ENCODE measurements around the gene NLRC3.

Gene NLRC3

DNA sequence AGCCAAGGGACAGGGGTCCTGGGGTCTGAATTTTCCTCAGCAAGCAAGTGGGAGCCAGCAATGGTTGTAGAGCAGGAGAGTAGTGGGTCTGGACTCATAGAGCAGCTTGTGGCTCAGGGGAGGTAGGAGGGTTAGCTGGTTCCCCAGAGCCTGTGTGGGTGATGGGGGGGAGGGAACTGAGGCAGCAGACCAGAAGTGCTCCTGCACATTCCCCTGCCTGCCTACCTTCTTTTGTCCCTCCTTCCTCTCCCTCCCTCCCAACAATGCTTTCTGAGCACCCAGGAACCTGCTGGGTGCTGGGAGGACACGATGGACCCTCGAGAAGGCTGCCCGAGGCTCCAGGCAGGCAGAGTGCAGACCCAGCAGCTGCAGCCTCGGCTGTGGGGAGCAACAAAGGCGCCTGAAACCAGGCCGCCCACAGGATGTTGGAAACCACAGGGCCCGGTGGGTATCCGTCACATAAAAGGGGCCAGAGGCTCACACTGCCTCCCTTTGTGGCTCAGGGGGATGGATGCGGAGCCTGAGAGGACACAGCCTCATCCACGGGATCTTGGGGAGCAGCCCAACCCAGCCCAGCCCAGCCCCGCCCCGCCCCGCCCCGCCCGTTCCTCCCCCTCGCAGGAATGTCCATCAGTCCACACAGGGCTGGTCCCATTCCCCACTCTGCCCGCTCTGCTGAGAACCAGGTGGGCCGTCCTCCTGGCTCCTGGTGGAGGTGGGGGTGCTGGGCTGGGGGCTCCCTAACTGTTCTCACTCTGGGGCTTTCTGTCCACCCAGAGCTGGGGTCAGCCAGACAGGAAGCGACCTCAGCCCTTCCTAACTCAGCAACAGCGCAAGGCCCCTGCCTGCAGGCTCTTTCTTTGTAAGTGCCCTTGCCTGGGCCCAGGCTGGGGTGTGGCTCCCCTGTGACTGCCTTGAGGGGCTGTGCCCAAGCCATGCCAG lies 1.7 kb upstream of the NLRC3 start:
- peak; percentile 53 for DNase-seq

DNA sequence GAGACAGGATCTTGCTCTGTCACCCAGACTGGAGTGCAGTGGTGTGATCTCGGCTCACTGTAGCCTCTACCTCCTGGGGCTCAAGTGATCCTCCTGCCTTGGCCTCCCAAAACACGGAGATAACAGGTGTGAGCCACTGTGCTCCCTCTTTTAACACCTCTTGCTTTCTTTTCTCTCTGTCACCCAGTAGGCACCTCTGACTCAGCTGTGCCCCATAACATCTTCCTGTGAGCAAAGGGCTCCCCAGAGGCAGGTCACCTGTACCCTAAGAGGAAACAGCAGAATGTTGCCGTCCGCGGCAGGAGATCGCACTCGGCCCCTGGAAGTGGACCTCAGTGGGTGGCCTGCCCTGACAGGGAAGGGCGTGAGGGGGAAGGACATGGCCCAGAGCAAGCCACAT lies 918 bp upstream of the NLRC3 start:
- peak; percentile 38 for DNase-seq

DNA sequence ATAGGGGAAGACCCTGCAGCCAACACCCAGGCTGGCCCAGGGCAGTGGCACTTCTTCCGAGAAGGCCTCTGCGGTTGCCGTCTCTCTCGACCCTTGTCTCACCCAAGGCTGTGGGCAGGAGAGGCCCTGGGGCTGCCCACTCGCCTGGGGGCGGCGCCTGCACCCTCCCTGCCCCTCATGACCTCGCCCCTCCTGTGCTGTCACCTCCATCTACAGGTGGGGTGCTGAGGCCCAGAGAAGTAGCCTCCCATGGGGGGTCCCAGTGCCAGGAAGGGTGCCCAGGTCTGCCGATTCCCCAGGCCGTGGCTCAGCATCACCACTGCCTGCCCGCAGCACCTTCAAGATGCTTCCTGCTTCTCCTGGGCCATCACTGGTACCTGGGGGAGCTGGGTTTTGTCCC lies 992 bp downstream of the NLRC3 start:
- no peak for DNase-seq

DNA sequence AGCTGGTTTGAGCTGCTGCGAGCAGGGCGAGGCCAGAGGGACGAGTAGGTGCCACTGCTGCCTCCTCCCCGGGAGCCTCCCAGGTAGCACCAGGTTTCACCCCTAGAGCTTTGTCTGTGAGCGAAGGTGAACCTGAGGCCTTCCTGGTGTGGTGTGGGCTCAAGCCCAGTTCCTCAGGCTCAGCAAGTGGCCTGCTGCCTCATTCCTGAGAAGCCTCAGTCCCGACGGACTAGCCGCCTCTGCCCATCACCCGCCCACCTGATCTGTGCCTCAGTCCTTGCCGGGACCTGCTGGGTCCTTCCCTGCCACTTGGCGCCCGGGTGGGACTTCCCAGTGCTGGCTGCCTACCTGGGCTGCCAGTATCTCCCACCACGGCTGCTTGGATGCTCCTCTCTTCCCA lies 1.7 kb downstream of the NLRC3 start:
- no peak for DNase-seq

DNA sequence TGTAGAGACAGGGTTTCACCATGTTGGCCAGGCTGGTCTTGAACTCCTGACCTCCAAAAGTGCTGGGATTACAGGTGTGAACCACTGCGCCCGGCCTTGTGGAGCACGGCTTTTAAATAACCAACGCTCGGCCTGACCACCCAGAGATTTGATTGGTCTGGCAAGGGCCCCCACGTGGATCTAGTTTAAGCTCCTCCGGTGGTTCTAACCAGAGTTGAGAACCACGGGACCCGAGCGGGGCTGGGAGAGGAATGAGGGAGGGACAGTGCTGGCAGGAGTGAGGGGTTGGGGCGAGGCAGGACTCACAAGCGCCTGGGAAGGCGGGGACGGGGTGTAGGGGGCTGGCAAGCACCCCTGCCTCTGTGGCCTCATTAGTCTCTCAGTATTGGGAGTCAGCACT lies 3.0 kb downstream of the NLRC3 start:
- no peak for DNase-seq

DNA sequence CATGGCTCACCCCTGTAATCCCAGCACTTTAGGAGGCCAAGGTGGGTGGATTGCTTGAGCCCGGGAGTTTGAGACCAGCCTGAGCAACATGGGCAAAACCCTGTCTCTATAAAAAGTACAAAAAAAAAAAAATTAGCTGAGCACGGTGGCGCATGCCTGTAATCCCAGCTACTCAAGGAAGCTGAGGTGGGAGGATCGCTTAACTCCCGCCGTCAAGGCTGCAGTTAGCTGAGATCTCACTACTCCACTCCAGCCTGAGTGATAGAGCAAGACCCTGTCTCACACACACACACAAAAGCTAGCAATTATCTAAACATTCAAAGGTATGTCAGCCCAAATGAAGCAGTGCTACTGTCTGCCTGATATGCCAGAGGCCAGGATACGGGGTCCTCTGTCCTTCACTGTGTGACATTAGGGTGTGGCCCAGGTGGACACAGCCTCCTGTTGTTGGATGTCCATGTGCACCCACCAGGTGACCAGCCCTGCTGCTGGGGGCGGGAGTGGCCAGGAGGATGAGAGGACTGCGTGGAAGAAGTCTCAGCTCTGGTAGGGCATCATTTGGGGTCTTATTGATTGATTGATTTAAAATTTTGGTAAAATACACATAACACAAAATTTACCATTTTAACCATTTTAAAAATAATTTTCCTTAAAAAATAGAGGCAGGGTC lies 3.9 kb downstream of the NLRC3 start:
- no peak for DNase-seq

DNA sequence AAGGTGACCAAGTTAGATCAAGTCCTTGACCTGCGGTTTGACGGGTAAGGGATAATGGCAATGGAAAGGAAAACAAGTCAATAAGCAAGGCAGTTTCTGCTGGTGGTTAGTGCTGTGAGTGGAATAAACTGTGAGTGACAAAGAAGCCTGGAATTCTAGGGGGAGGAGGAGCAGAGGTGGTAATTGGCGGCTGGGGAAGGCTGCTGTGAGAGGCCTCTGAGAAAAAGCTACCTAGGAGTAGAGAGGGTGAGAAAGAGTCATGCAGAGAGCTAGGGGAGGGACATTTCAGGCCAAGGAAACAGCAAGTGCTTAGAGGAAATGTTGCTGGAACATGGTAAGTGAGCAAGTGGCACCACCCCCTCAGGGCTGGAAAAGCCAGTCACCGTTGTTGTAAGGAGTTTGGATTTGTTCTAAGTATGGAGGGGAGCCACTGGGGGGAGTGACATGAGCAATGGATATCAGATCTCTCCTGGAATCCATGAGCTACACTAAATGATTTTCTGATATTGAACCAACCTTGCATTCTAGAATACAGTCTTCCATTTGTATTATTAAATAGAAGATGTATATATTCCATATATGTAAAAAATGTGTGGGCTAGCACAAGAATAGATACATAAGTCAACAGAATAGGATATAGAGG lies 6.7 kb downstream of the NLRC3 start:
- DNase-seq: no peak

DNA sequence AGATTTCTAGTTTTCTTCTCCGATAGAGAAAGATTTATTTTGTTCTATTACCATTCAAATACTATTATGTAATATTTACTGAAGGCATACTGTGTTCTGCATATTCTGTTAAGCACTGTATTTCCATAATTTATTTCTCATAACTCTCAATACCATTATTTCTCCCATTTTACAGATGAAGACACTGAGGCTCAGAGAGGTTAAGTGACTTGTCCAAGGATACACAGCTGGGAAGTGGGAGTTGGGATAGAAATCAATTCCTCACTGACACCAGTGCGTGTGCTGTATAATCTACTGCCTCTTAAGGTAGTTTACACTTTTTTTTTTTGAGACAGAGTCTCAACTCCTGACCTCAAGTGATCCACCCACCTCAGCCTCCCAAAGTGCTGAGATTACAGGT lies 7.4 kb downstream of the NLRC3 start:
- DNase-seq: no peak

DNA sequence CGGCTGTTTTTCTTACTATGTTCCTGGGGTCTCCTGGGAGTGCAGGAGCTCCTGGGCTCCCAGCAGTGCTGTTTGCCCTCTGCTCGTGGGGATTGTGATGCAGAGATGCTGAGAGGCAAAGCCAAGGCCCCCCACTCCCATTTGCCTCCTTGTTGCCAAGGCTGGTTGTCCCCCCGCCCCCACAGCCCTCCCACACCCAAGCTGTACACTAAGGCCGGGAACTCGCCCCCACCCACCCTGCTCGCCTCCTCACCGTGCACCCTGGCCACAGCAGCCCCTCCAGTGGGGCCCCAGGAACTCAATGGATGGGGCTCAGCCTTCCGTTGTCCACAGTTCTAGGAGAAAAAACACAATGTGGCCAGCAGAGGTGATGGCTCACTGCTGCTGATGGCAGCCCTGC lies 10.2 kb downstream of the NLRC3 start:
- DNase-seq: no peak

DNA sequence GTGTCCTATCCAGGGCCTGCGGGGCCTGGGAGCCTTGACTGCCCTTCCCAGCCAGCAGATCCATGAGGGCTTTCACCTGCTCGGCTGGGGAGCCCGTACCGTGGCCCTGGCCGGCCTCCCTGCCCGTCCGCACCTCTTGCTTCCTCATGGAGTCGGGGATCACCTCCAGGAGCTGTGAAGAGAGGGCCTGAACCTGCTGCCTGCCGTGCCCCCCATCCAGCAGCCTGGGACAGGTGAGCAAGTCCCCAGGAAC lies 12.4 kb downstream of the NLRC3 start:
- DNase-seq: no peak

DNA sequence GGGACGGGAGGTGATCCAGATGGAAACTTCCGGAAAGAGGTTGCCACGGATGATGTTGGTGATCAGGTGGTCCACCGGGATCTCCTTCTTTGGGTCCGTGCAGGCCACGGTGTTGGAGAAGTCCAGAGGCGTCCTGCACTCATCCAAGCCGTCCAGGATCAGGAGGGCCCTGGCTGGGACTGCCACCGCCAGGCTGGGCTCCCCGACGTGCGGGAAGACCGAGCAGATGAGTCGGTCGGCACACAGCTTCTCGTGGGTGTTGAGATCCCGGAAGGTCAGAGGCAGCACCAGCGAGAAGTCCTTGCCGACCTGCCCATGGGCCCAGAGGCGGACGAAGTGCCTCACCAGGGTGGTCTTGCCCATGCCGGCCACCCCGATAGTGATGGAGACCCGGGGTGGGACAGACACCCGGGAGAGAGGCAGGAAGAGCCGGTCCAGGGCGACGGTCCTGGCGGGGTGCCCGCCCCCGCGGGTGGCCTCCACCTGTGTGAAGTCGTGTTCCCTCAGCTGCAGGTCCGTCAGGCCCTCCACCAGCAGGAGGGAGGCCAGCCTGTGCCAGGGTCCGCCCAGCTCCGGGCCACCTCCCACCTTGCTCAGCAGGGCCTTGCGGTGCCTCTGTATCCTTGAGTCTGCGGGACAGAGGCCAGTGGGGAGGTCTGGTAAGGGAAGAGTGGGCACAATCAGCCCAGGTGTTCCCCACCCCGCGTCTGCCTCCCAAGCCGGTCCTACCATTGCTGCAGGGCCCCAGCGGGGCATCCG lies 12.9 kb downstream of the NLRC3 start:
- DNase-seq: no peak

DNA sequence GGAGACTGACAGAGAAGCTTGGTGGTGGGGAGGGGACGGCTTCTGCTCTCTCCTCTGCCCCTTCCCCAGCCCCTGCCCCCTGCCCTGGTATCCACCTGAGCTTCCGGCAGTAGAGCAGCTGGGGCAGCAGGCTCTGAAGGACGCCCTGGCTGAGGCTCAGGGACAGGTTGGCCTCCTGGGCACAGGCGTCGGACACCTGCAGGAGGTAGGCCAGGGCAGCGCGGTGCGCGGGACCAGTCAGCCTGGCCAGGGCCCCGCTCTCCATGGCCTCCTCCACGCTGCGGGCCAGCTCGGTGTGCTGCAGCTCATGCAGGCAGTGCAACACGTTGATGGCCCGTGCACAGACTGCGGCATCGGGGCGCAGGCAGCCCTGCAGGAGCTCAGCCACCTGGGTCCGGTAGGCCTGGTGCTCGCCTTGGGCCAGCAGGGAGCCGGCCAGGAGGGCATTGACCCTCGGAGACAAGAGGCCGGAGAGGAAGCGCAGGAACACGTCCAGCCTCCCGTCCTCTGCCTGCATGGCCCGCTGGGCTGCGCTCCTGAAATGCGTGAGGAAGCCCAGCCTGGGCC lies 14.2 kb downstream of the NLRC3 start:
- no peak for DNase-seq

DNA sequence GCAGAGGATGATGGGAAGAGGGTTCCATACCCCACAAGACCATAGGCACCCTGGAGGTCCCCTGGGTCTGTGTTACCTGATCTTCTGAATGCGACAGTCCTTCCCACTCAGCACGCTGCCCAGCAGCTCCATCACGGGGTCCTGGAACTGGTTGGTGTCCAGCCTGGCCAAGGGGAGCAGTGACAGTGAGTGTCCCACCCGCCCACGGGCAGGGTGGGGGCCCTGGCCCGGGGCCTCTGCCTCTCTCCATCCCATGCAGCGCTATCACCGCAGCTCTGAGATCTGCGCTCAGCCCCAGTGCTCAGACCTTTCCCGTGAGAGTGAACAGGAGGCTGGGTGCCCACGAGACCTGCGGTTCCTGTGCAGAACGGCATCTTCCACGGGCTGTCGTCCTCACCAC lies 15.6 kb downstream of the NLRC3 start:
- DNase-seq: no peak

DNA sequence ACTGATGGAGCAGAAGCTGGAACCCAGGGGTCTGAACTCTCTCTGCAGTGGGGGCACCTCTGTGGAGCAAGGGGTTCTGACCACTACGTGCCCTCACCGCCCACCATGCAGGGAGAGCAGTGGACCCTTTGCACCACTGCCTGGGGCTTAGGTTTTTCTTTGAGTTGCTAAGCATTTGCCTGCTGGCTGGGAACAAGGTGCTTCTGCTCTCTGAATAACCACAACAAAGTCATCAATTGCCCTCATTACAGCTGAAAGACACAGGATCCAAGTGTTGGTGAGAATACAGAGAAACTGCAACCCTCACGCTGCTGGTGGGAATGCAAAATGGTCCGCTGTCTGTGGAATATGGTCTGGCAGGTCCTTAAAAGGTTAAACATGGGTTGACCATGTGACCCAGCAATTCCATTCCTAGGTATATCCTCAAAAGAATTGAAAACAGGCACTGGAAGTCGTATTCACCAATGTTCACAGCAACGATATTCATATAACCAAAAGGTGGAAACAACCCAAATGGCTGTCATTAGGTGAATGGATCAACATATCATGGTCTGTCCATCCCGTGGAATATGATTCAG lies 22.8 kb downstream of the NLRC3 start:
- DNase-seq: no peak

DNA sequence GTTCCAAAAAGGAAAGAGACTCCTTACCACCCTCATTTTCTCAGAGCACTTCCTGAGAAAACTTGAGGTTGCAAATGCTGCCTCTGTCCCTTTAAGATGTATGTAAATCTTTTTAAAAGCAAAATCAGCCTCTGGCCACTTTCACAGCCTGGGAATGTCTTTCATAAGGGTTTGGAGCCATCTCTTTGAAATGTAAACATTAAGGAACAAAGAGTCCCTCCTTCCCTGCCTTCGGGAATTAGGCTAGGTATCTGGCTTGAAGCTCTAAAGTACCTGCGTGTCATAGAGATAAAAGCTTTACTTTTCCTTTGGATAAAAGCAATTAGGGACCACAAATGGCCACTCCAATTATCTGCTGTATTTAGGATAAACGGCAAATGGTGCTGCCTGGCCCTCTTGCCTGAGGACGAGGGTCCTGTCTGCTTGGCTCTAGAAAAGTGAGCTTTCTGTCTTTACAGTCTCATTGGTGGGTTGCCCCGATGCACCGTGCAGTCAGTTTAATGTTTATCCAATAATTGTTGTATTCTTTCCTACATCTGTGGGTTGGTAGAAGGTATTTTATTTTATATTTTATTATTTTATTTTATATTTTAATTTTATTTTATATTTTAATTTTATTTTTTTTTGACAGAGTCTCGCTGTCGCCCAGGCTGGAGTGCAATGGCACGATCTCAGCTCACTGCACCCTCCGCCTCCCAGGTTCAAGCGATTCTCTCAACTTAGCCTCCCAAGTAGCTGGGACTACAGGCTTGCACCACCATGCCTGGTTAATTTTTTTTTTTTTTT lies 23.9 kb downstream of the NLRC3 start:
- DNase-seq: no peak

DNA sequence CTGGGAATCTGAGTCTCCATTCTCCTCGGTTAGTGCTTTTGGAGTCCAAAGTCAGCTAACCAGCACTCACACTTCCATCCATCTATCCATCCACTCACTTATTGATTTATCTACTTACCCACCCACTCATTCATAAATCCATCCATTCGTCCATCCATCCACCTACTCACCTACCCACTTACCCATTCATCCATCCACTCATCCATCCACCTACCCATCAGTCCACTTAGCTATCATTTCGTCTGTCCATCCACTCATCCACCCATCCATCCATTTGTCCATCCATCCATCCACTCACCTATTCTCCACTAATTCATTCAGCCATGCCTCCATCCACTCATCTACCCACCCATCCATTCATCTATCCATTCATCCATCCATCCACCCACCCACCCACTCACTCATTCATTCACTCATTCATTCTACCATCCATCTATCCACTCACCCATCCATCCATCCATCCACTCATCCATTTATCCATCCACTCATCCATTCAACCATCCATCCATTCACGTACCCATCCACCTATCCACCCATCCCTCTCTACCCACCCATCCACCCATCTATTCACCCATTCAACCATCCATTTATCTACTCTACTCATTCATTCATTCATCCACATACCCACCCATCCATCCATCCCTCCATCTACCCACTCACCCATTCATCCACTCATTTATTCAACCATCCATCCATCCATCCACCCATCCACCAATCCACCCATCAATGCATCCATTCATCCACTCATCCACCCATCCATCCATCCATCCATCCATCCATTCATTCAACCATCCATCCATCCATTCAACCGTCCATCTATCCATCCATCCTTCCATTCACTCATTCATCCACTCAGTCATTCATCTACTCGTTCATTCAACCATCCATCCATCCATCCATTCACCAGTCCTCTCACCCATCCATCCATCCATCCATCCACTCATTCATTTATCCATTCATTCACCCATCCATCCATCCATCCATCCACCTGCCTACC lies 26.1 kb downstream of the NLRC3 start:
- DNase-seq: no peak

DNA sequence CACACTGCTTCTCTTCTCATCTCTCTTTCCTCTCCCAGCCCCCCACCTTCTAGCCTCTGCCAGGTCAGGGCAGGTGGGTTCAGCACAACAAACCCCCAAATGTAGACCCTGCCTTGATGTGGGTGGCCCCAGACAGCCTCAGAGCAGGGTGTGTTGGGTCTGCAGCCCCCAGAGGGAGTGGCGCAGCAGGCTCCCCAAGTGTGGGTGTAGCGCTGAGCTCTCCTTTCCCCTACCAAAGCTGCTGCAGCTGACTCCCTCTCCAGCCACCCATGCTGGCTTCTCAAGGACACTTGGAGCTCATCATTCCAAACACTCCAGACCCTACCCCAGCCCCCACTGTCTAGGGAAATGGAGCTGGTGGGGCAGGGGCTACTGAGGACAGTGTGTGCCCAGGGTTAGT lies 27.3 kb downstream of the NLRC3 start:
- no peak for DNase-seq

DNA sequence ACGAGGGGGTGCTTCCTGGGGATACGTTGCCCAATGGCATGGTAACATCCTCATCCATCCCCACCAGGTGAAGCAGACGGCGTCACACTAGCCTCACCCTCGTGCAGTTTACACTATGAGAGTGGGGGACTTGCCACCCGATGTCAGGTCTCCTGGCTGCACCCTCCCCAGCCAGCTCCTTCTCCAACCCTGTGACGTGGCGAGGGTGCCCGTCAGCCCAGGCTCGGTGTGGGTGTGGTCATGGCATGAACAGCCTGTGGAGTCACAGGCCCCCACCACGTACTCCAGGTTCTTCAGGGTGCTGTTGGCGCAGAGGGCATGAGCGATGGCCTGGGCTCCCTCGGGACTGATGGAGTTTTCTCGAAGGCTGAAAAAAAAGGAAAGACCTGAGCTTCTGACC lies 28.3 kb downstream of the NLRC3 start:
- DNase-seq: no peak

DNA sequence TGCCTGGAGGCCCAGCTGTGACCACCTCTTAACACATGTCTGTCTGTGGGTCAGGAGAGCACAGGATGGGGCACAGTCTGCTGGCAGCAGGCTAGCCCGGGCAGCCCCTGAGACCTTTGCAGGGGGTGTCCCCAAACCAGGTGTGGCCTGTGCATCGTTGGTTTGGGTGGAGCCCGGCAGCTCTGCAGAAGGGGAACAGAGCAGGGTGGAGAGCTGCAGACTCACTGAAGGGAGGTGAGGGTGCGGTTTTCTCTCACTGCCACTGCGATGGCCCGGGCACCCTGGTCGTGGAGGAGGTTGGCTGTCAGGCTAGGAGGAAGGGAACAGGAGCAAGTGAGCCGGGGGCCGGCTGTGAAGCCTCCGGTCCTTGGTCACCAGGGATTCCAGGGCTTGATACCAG lies 28.8 kb downstream of the NLRC3 start:
- no peak for DNase-seq

DNA sequence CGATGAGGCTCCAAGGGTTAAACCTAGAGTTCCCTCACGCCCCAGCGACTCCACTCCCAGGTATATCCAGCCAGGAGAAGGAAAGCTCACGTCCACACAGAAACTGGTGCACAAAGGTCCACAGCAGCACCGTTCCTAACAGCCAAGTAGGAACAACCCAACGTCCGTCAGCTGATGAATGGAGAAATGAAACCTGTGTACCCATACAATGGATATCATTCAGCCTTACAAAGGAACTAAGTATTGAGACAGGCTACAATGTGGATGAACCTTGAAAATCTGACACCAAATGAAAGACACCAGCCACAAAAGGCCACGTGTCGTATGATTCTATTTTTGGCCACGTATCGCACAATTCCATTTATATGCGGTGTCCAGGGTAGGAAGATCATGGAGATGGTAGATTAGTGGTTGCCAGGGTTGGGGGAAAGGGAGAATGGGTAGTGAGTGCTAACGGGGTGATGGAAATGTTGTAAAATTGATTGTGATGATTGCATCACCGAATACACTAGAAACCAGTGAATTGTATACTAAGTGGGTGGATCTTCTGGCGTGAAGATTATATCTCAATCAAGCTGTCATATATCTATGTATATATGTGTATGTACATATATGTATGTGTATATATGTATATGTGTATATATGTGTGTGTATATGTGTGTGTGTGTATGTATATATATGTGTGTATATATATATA lies 30.1 kb downstream of the NLRC3 start:
- no peak for DNase-seq

Measured in central memory CD4-positive, alpha-beta T cell (primary cell).